CD14-positive monocyte (primary cell): ENCODE measurements around the gene CYP46A1. TPM values are rescaled to one million over a fixed set of nuclear protein-coding genes. Genes with fewer than 3 reads are reported as not detected.

Experiments used
- DNase-seq, 3 donors: peaks; one replicate each; pipeline ENCODE4 v3.0.0-alpha.2; 2011 to 2022
- H2AFZ ChIP-seq: 2 replicates; pipeline ENCODE4 v1.6.0; 2012; ENCODE audit warnings: mild to moderate bottlenecking, low read depth, low read length, inconsistent platforms; ENCODE audit not compliant: insufficient read depth, poor library complexity, severe bottlenecking
- H3K27ac ChIP-seq, 2 donors: 1 replicate in 1 of 2; 2 replicates in 1 of 2; pipeline ENCODE4 v1.5.1; 2012 to 2013; ENCODE audit warnings: low read length in 2 of 2, control low read depth in 1 of 2, inconsistent platforms in 1 of 2, low read depth in 1 of 2, mild to moderate bottlenecking in 1 of 2
- H3K27me3 ChIP-seq, 2 donors: one replicate each; pipeline versions ENCODE4 v1.6.0 to v1.6.1; 2011 to 2013; ENCODE audit warnings: low read length in 2 of 2; ENCODE audit not compliant: control insufficient read depth in 2 of 2, insufficient read depth in 2 of 2
- H3K36me3 ChIP-seq, 2 donors: replicated peaks in 1 of 2; 1 replicate in 1 of 2; 2 replicates in 1 of 2; pipeline versions ENCODE4 v1.5.1 to v1.6.1; 2012 to 2013; ENCODE audit warnings: low read length in 2 of 2, control low read depth in 1 of 2, inconsistent platforms in 1 of 2, mild to moderate bottlenecking in 1 of 2; ENCODE audit not compliant: insufficient read depth in 2 of 2, control insufficient read depth in 1 of 2
- H3K4me1 ChIP-seq, 2 donors: 1 replicate in 1 of 2; 2 replicates in 1 of 2; pipeline versions ENCODE4 v1.5.1 to v1.6.1; 2012 to 2013; ENCODE audit warnings: low read length in 2 of 2, control low read depth in 1 of 2, inconsistent platforms in 1 of 2, mild to moderate bottlenecking in 1 of 2, moderate library complexity in 1 of 2; ENCODE audit not compliant: insufficient read depth in 2 of 2, control insufficient read depth in 1 of 2
- H3K4me2 ChIP-seq: replicated peaks from 2 replicates; pipeline ENCODE3; 2012; ENCODE audit warnings: low read length, moderate library complexity, mild to moderate bottlenecking; ENCODE audit not compliant: poor library complexity, severe bottlenecking; ENCODE audit errors: extremely low read depth
- H3K4me3 ChIP-seq, 3 experiments: fragments of 200-600 bp in 1 of 3; sonication (generic) in 1 of 3; replicated peaks in 1 of 3; 1 replicate in 2 of 3; 2 replicates in 1 of 3; pipeline ENCODE4 v1.5.1; 2011 to 2013; ENCODE audit warnings: low read length in 3 of 3, mild to moderate bottlenecking in 3 of 3, control low read depth in 2 of 3, low read depth in 2 of 3, inconsistent platforms in 1 of 3, moderate library complexity in 1 of 3
- H3K79me2 ChIP-seq: 2 replicates; pipeline ENCODE4 v1.6.0; 2012; ENCODE audit warnings: mild to moderate bottlenecking, control low read depth, inconsistent platforms, low read length, moderate library complexity; ENCODE audit not compliant: insufficient read depth
- H3K9ac ChIP-seq: 2 replicates; pipeline ENCODE4 v1.6.0; 2017; ENCODE audit warnings: low read length, mild to moderate bottlenecking; ENCODE audit not compliant: insufficient read depth, poor library complexity, severe bottlenecking
- H3K9me3 ChIP-seq, 2 donors: replicated peaks in 1 of 2; 1 replicate in 1 of 2; 2 replicates in 1 of 2; pipeline versions ENCODE4 v1.5.1 to v1.6.1; 2012 to 2013; ENCODE audit warnings: low read length in 2 of 2, control low read depth in 1 of 2; ENCODE audit not compliant: control insufficient read depth in 1 of 2, insufficient read depth in 1 of 2
- H4K20me1 ChIP-seq: 2 replicates; pipeline ENCODE4 v1.6.0; 2012; ENCODE audit warnings: mild to moderate bottlenecking, low read length, control low read depth, moderate library complexity; ENCODE audit not compliant: insufficient read depth
- H3K27ac Mint-ChIP-seq, 7 donors: one replicate each; pipeline ENCODE4 v1.8.0; 2020; ENCODE audit warnings: mild to moderate bottlenecking in 7 of 7, mixed read lengths in 7 of 7, moderate library complexity in 6 of 7, inconsistent platforms in 2 of 7
- H3K27me3 Mint-ChIP-seq, 3 donors: one replicate each; pipeline ENCODE4 v1.8.0; 2021 to 2022; ENCODE audit warnings: low read depth in 3 of 3, mild to moderate bottlenecking in 3 of 3, mixed read lengths in 3 of 3, moderate library complexity in 3 of 3, inconsistent platforms in 1 of 3
- H3K36me3 Mint-ChIP-seq, 2 donors: one replicate each; pipeline ENCODE4 v1.8.0; 2020; ENCODE audit warnings: mixed read lengths in 2 of 2, inconsistent platforms in 1 of 2, mild to moderate bottlenecking in 1 of 2
- H3K4me1 Mint-ChIP-seq: one replicate; pipeline ENCODE4 v1.8.0; 2020; ENCODE audit warnings: mild to moderate bottlenecking, mixed read lengths
- H3K4me3 Mint-ChIP-seq, 2 donors: one replicate each; pipeline ENCODE4 v1.8.0; 2020; ENCODE audit warnings: mild to moderate bottlenecking in 2 of 2, mixed read lengths in 2 of 2, moderate library complexity in 1 of 2
- H3K9me3 Mint-ChIP-seq, 7 donors: one replicate each; pipeline ENCODE4 v1.8.0; 2020 to 2022; ENCODE audit warnings: mixed read lengths in 7 of 7, mild to moderate bottlenecking in 6 of 7, moderate library complexity in 6 of 7, inconsistent platforms in 2 of 7
- WGBS: methylation state at CpG from one replicate; pipeline ENCODE4 v1.1.5; 2013; ENCODE audit warnings: missing lambda C conversion rate; ENCODE audit not compliant: insufficient coverage; 5-methylcytosine and 5-hydroxymethylcytosine counted together
- intact Hi-C, 2 donors: fragments of 100-400 bp; cut with micrococcal nuclease; formaldehyde crosslinking; loops; one replicate each; pipeline versions ENCODE4 v1.15.0 to v1.15.1; 2023
- polyA plus RNA-seq, 3 donors: library from polyadenylated mRNA; depleted of rRNA in 1 of 3; unstranded in 2 of 3; stranded (reverse) in 1 of 3; fragments of 300-500 nt in 2 of 3; fragments of >200 nt in 1 of 3; fragmentation: Illumina TruSeq in 2 of 3; gene quantifications; 1 replicate in 2 of 3; 2 replicates in 1 of 3; pipeline ENCODE4 v1.2.3, GENCODE V29; 2012 to 2021
- TF ChIP-seq, protein P1 (sequence below): fragments of 200-600 bp; IDR thresholded peaks from one replicate; pipeline ENCODE4 v1.8.0; 2022; ENCODE audit warnings: antibody characterized with exemption, mild to moderate bottlenecking

The CYP46A1 gene
- polyA plus RNA-seq, 3 donors: not detected

DNA sequence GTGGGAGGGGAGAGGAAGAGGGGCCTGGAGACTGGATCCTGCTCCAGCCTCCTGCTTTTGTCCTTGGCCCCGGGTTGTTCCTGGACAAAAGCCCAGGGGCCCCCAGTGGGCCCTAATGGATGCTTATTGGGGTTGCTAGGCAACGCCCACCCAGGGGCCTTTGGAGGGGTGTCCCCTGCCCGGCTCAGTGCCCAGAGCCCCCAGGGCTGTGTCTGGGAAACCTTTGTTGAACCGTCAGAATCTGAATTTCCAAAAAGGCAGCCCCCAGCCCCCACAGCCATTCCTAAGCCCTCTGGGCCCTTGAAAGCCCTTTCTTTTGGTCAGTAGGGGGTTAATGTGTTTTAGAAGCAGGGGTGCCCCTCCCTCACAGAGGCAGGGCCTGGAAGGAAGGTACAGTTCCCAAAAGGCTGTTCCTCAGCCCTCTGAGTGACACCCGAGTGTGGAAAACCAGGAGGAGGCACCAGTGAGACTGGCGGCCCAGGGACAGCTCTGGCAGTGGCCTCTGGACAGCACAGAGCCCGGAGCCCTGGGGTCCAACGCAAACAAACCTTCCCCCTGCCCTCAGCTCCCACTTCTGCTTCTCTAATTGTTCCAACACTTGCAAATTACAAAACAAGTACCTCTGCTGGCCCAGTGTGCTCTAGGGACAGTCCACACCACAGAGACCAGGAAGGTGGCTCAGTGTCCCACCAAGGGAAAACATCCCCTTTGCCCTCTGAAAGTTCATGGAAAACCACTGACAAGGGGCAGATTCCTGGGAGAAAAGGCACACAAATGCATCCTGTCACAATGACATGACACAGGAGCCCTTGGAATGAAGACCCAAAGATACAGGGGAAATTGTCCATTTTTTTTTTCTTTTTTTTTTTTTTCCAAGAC lies 19.8 kb upstream of the CYP46A1 start:
- 68% methylated on average over 7 of the region's 8 CpGs for WGBS
- Histone ChIP-seq H2AFZ (no peak overlapping the region), H3K27me3 (peaks cover 9 to 24% of the 10 kb centered on the region in 2 donors), H3K4me1 (peaks cover 0 to 3% of the 10 kb centered on the region in 2 donors), H3K9ac (no peak overlapping the region), H3K27ac (no peak overlapping the region), H3K79me2 (no peaks in the 10 kb centered on the region), H3K9me3 (no peaks in the 10 kb centered on the region), H3K4me2 (no peak overlapping the region), H3K4me3 (no peak overlapping the region), H3K36me3 (no peaks in the 10 kb centered on the region), H4K20me1 (no peaks in the 10 kb centered on the region)
- DNase-seq: no peak
- Mint-ChIP-seq H3K36me3 (no peaks in the 10 kb centered on the region), H3K4me1 (peaks cover 2% of the 10 kb centered on the region), H3K9me3 (peaks cover 0 to 7% (median 0%) of the 10 kb centered on the region in 7 donors), H3K27me3 (peaks cover 27 to 47% (median 28%) of the 10 kb centered on the region in 3 donors), H3K27ac (no peak overlapping the region), H3K4me3 (no peak overlapping the region)
- TF ChIP-seq, protein P1, sequence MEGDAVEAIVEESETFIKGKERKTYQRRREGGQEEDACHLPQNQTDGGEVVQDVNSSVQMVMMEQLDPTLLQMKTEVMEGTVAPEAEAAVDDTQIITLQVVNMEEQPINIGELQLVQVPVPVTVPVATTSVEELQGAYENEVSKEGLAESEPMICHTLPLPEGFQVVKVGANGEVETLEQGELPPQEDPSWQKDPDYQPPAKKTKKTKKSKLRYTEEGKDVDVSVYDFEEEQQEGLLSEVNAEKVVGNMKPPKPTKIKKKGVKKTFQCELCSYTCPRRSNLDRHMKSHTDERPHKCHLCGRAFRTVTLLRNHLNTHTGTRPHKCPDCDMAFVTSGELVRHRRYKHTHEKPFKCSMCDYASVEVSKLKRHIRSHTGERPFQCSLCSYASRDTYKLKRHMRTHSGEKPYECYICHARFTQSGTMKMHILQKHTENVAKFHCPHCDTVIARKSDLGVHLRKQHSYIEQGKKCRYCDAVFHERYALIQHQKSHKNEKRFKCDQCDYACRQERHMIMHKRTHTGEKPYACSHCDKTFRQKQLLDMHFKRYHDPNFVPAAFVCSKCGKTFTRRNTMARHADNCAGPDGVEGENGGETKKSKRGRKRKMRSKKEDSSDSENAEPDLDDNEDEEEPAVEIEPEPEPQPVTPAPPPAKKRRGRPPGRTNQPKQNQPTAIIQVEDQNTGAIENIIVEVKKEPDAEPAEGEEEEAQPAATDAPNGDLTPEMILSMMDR: no peak
- intact Hi-C loops: no loop called here

DNA sequence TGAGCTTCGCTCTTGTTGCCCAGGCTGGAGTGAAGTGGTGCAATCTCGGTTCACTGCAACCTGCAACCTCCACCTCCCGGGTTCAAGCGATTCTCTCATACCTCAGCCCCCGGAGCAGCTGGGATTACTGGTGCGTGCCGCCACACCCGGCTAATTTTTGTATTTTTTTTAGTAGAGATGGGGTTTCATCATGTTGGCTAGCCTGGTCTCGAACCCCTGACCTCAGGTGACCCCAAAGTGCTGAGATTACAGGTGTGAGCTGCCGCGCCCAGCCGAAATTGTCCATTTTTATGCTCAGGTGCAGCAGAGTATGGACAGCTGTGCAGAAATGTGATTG lies 19.2 kb upstream of the CYP46A1 start:
- H3K4me3 ChIP-seq: no peak overlapping the region
- H3K36me3 Mint-ChIP-seq: no peaks in the 10 kb centered on the region
- no peak for DNase-seq
- TF ChIP-seq, protein P1: no peak
- no peak overlapping the region for H2AFZ ChIP-seq
- peaks cover 0 to 3% of the 10 kb centered on the region in 2 donors for H3K4me1 ChIP-seq
- no peaks in the 10 kb centered on the region for H3K9me3 ChIP-seq
- H3K27me3 Mint-ChIP-seq: peaks cover 25 to 41% (median 26%) of the 10 kb centered on the region in 3 donors
- intact Hi-C loops: no loop called here
- H3K4me2 ChIP-seq: no peak overlapping the region
- H3K27me3 ChIP-seq: peaks cover 9 to 22% of the 10 kb centered on the region in 2 donors
- no peaks in the 10 kb centered on the region for H3K36me3 ChIP-seq
- H3K27ac ChIP-seq: no peak overlapping the region
- no peak overlapping the region for H3K9ac ChIP-seq
- H3K4me3 Mint-ChIP-seq: no peak overlapping the region
- H3K79me2 ChIP-seq: no peaks in the 10 kb centered on the region
- peaks cover 0 to 5% (median 0%) of the 10 kb centered on the region in 7 donors for H3K9me3 Mint-ChIP-seq
- no peaks in the 10 kb centered on the region for H4K20me1 ChIP-seq
- no peak overlapping the region for H3K27ac Mint-ChIP-seq
- 96% methylated on average over 3 of the region's 12 CpGs for WGBS
- peaks cover 2% of the 10 kb centered on the region for H3K4me1 Mint-ChIP-seq
